OCI-LY1 (cell line): ENCODE results near the gene TRPV2.

Experiments used
- EZH2 ChIP-seq: fragments of 200-600 bp; sonication (generic), shearing (Covaris generic); IDR thresholded peaks from 2 replicates; pipeline ENCODE4 v1.8.0; 2017; ENCODE audit warnings: borderline replicate concordance, mixed run types, mild to moderate bottlenecking, antibody characterized with exemption, low read length, moderate library complexity, mixed read lengths
- TF ChIP-seq, protein P1 (sequence below): fragments of 200-600 bp; sonication (generic), shearing (Covaris generic); IDR thresholded peaks from 2 replicates; pipeline ENCODE4 v1.5.1; 2017; ENCODE audit warnings: mild to moderate bottlenecking, antibody characterized with exemption, low read length, moderate library complexity, mixed read lengths

- TF ChIP-seq, protein P1, sequence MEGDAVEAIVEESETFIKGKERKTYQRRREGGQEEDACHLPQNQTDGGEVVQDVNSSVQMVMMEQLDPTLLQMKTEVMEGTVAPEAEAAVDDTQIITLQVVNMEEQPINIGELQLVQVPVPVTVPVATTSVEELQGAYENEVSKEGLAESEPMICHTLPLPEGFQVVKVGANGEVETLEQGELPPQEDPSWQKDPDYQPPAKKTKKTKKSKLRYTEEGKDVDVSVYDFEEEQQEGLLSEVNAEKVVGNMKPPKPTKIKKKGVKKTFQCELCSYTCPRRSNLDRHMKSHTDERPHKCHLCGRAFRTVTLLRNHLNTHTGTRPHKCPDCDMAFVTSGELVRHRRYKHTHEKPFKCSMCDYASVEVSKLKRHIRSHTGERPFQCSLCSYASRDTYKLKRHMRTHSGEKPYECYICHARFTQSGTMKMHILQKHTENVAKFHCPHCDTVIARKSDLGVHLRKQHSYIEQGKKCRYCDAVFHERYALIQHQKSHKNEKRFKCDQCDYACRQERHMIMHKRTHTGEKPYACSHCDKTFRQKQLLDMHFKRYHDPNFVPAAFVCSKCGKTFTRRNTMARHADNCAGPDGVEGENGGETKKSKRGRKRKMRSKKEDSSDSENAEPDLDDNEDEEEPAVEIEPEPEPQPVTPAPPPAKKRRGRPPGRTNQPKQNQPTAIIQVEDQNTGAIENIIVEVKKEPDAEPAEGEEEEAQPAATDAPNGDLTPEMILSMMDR: no peak
- TF ChIP-seq EZH2: no peak
Measured at GRCh38 chr17:16439811-16440351, 24.5 kb downstream of the TRPV2 start.
